Activated naive CD4-positive, alpha-beta T cell treated with anti-CD3 and anti-CD28 coated beads, Interleukin-2, amount 50 U/mL, for 16 hours (primary cell): ENCODE results near the gene MFGE8.

Source experiments
- DNase-seq: peaks from one replicate; pipeline ENCODE4 v3.0.0-alpha.2; 2020

MFGE8 gene

GRCh38 chr15:88897456-88898194, 15.6 kb downstream of the MFGE8 start:
- peak; percentile 85 for DNase-seq

- no peak for DNase-seq
Measured at GRCh38 chr15:88897142-88897455, 16.1 kb downstream of the MFGE8 start.

GRCh38 chr15:88896333-88897033, 16.7 kb downstream of the MFGE8 start:
- no peak for DNase-seq

GRCh38 chr15:88894819-88895767, 18.1 kb downstream of the MFGE8 start, which contains the start of gene HAPLN3:
HAPLN3 (minus strand) TSS chr15:88895544; CDS start chr15:88887298, 8,246 bp downstream.
- peak; percentile 69 for DNase-seq

- peak; percentile 89 for DNase-seq
Measured at GRCh38 chr15:88894348-88894818, 18.8 kb downstream of the MFGE8 start.

GRCh38 chr15:88891540-88892254, 21.5 kb downstream of the MFGE8 start:
- DNase-seq = no peak

- no peak for DNase-seq
Measured at GRCh38 chr15:88890495-88890894, 22.7 kb downstream of the MFGE8 start.

- DNase-seq = no peak
Measured at GRCh38 chr15:88888719-88889118, 24.5 kb downstream of the MFGE8 start.

- no peak for DNase-seq
Measured at GRCh38 chr15:88887068-88887580, 26.1 kb downstream of the MFGE8 start.

GRCh38 chr15:88882785-88883184, 30.4 kb downstream of the MFGE8 start:
- no peak for DNase-seq

- DNase-seq = no peak
Measured at GRCh38 chr15:88881775-88882174, 31.4 kb downstream of the MFGE8 start.

GRCh38 chr15:88880944-88881740, 32.0 kb downstream of the MFGE8 start:
- DNase-seq = no peak

- DNase-seq = peak; percentile 39
Measured at GRCh38 chr15:88878720-88879184, 34.4 kb downstream of the MFGE8 start.

- no peak for DNase-seq
Measured at GRCh38 chr15:88877906-88878305, 35.3 kb downstream of the MFGE8 start.

- DNase-seq = no peak
Measured at GRCh38 chr15:88877415-88877814, 35.8 kb downstream of the MFGE8 start.

- no peak for DNase-seq
Measured at GRCh38 chr15:88876573-88876972, 36.6 kb downstream of the MFGE8 start.

GRCh38 chr15:88874684-88875083, 38.5 kb downstream of the MFGE8 start:
- no peak for DNase-seq

GRCh38 chr15:88874275-88874674, 38.9 kb downstream of the MFGE8 start:
- no peak for DNase-seq

GRCh38 chr15:88873786-88874185, 39.4 kb downstream of the MFGE8 start:
- no peak for DNase-seq

GRCh38 chr15:88872706-88873105, 40.5 kb downstream of the MFGE8 start:
- no peak for DNase-seq

GRCh38 chr15:88872106-88872505, 41.1 kb downstream of the MFGE8 start:
- DNase-seq = no peak
